Stimulated activated naive CD8-positive, alpha-beta T cell treated with anti-CD3 and anti-CD28 coated beads, Interleukin-15, Interleukin-2, amounts not matched to agents 100 ng/mL and 50 ng/mL, for 24 hours (primary cell): ENCODE measurements around the gene KIAA1671.

Source experiments
- H3K27ac Mint-ChIP-seq: one replicate; pipeline ENCODE4 v1.8.0; 2021; ENCODE audit warnings: mild to moderate bottlenecking, mixed read lengths
- H3K27me3 Mint-ChIP-seq: one replicate; pipeline ENCODE4 v1.8.0; 2021; ENCODE audit warnings: mixed read lengths
- H3K36me3 Mint-ChIP-seq: one replicate; pipeline ENCODE4 v1.8.0; 2021; ENCODE audit warnings: low read depth, mixed read lengths
- H3K4me1 Mint-ChIP-seq: one replicate; pipeline ENCODE4 v1.8.0; 2021; ENCODE audit warnings: low read depth, mixed read lengths
- H3K4me3 Mint-ChIP-seq: one replicate; pipeline ENCODE4 v1.8.0; 2021; ENCODE audit warnings: mild to moderate bottlenecking, mixed read lengths
- H3K9me3 Mint-ChIP-seq: one replicate; pipeline ENCODE4 v1.8.0; 2021; ENCODE audit warnings: mixed read lengths

Gene KIAA1671

DNA sequence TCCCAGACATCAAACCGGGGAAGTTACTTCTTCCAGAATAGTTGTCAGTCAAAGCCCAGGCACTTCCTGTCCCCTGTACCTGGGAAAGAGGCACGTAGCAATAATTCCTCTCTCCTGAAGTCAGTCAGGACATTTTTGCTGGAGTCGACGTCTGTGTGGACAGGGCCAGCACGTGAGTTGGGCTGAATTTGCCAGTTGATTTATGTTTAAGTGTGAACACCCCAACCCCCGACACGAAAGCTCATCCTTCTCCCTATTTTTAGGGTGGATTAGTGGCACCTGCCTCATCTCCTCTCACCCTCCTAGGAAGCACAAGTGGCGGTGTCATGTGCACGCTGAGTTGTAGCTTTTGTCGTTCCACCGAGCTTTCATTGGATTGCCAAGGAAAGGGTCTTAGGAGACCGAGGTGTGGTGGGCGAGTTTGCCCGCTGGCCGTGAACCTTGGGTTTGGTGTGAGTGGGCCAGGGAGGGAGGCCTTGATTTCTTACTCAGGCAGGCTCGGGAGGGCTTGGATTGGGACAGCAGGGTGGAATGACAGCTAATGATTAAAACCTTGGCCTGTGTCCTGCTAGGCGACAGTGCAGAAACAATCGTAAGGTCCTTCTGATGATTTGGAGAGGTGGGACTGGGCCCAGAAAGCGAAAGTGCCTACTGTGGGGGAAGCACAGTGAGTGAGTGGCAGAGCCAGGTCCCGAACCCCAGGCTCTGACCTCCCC is 160.2 kb downstream of the KIAA1671 start:
- Mint-ChIP-seq H3K36me3 (no peaks in the 10 kb centered on the region), H3K27me3 (no peaks in the 10 kb centered on the region), H3K4me1 (peaks cover 19% of the 10 kb centered on the region), H3K9me3 (no peaks in the 10 kb centered on the region), H3K27ac (no peak overlapping the region), H3K4me3 (peak overlapping the region; percentile 44)

DNA sequence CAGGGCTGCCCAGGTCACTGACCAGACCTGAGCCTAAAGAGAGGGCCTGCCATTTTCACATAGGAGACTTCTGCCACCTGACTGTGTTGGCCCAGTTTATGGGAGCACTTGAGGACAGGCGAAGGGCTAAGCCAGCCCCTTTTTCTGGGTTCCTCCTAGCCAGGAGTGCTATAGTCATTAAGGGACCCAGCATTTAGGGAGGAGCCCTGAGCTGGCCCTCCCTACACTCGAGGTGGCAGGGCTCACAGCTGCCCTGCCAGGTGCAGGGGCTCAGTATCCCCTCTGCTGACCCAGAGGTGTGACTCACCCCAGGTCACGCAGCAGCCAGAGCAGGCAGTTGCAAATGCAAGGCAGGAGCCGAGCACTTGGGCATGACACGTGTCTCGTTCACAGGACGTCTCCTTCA is 160.8 kb downstream of the KIAA1671 start:
- H3K36me3 Mint-ChIP-seq, result no peaks in the 10 kb centered on the region
- no peak overlapping the region for H3K4me3 Mint-ChIP-seq
- H3K9me3 Mint-ChIP-seq, result no peaks in the 10 kb centered on the region
- H3K27ac Mint-ChIP-seq, result no peak overlapping the region
- peaks cover 19% of the 10 kb centered on the region for H3K4me1 Mint-ChIP-seq
- H3K27me3 Mint-ChIP-seq, result no peaks in the 10 kb centered on the region

DNA sequence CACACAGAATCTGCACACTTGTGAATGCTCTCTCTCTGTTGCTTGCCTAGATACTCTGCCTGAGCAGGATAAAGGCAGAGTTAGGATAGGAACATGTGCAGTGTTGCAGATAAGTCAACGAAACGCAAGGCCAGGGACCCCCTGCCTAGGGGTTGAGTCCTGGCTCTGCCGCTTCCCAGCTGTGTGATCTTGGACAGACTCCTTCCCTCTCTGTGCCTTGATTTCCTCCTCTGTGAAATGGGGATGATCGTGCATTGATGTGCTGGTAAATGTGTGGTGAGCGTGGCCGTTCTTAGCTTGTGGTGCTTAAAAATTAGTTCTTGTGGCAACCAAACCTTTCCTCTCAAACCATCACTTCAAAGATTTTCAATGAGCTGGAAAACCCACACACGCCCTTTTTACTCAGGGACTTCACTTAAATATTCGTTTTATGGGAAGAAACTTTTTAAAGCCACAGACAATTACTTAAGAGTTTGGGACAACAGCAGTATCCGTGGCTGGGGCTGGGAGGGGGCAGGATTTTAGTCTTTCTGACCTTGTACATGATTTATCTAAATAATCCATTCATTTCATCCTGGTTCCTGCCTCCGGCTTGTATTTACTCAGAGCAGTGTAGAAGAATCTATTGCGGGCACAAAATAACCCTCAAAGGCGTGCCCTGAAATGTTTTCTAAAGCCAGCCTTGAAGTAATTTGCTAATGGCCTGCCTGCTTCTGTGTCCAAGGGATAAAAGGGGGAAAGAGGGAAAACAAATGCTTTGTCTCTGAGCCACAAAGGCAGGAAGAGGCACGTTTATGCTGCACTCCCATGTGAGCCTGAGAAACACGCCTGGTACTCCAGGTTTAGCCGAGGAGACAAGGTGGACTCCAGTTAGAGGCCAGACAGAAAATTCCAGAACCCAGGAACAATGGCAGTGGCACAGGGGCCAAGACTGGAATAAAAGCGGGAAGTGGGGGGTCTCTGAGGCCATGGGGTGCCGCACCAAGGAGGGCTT is 162.2 kb downstream of the KIAA1671 start:
- Mint-ChIP-seq H3K9me3 (no peaks in the 10 kb centered on the region), H3K4me3 (no peak overlapping the region), H3K4me1 (peaks cover 19% of the 10 kb centered on the region), H3K36me3 (no peaks in the 10 kb centered on the region), H3K27ac (no peak overlapping the region), H3K27me3 (no peaks in the 10 kb centered on the region)

DNA sequence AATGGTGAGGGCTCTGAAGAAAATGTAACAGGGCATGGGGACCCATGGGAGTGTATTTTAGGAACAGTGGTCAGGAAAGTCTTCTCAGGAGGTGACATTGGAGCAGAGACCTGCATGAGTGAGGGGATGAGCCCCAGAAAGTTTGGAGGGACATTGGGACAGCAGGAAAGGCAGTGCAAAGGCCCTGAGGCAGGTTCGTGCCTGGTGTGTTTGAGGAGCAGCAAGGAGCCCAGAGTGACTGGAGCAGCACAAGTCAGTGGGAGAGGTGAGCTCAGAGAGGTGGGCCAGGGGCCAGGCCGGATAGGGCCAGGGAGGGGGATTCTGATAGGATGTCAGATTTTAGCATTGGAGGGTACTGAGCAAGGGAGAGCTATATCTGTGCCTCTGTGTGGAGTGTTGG is 167.1 kb downstream of the KIAA1671 start:
- peaks cover 6% of the 10 kb centered on the region for H3K36me3 Mint-ChIP-seq
- H3K4me3 Mint-ChIP-seq, result no peak overlapping the region
- H3K4me1 Mint-ChIP-seq, result no peaks in the 10 kb centered on the region

DNA sequence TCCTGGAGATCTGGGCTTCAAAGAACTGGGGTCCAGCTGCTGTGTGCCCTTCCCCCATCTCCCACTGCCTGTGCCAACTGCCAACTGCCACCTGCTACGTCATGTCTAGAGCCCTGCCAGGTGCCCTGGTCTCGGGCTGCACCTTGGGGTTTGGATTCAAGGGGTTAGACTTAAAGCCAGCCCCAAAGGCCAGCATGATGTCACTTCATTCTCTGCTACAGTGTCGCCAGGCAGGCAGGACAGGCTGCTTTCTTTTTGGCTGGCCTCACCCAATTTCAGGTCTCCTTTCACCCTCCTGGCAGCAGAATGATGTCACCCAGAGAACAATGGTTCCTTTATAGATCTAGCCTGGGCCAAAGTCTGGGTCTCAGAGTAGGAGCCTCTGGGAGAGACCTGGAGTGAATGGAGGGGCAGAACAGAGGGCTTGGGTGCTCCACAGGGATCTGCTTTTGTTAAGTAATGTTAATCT is 167.6 kb downstream of the KIAA1671 start:
- no peak overlapping the region for H3K4me3 Mint-ChIP-seq
- H3K36me3 Mint-ChIP-seq, result peaks cover 6% of the 10 kb centered on the region
- H3K27ac Mint-ChIP-seq, result no peak overlapping the region
- H3K4me1 Mint-ChIP-seq, result no peaks in the 10 kb centered on the region
- H3K27me3 Mint-ChIP-seq, result no peaks in the 10 kb centered on the region
- H3K9me3 Mint-ChIP-seq, result peaks cover 4% of the 10 kb centered on the region

More for the DNA sequence above, 167.1 kb downstream of the KIAA1671 start:
- Mint-ChIP-seq H3K9me3 (peaks cover 4% of the 10 kb centered on the region), H3K27me3 (no peaks in the 10 kb centered on the region), H3K27ac (no peak overlapping the region)

DNA sequence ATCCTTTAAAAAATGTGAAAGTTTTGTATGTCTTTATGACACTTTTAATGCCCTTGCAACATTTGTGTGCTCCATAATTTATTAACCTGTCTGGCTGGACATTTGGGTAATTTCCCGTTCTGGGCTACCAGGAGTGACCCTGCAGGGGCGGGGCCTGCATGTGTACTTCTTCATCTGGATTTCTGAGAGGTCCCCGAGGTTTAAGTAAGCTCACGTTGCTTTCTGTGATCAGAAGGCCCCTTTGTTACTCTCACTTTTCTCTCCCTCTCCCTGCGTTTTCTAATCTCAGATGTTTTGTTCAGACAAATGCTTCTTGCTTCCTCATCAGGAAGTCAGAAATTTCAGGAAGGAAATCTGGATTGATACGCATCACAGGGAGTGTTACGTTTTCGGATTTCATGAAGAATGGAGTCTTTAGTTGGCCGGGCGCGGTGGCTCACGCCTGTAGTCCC is 168.3 kb downstream of the KIAA1671 start:
- H3K27me3 Mint-ChIP-seq, result no peaks in the 10 kb centered on the region
- no peaks in the 10 kb centered on the region for H3K4me1 Mint-ChIP-seq
- H3K36me3 Mint-ChIP-seq, result peaks cover 6% of the 10 kb centered on the region
- H3K9me3 Mint-ChIP-seq, result peaks cover 4% of the 10 kb centered on the region
- H3K4me3 Mint-ChIP-seq, result no peak overlapping the region
- no peak overlapping the region for H3K27ac Mint-ChIP-seq

DNA sequence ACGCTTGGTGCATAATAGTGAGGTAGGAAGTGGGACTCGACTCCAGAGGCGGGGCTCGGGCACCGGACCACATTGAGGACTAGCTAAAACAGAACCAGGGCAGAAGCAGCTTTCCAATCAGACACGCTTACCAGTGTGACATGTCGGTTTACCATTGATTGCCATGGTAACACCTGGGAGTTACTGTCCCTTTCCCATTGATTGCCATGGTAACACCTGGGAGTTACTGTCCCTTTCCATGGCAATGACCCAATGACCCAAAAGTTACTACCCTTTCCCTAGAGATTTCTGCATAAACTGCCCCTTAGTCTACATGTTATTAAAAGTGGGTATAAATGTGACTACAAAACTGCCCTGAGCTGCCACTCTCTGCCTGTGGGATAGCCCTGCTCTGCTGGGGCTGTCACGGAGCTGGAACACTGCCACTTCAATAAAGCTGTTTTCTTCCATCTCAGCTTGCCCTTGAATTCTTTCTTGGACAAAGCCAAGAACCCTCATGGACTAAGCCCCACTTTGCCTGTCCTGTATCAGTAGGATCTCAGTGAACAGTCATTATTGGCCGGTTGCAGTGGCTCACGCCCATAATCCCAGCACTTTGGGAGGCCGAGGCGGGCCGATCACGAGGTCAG is 169.7 kb downstream of the KIAA1671 start:
- no peak overlapping the region for H3K27ac Mint-ChIP-seq
- peaks cover 4% of the 10 kb centered on the region for H3K9me3 Mint-ChIP-seq
- no peak overlapping the region for H3K4me3 Mint-ChIP-seq
- no peaks in the 10 kb centered on the region for H3K4me1 Mint-ChIP-seq
- H3K27me3 Mint-ChIP-seq, result no peaks in the 10 kb centered on the region
- H3K36me3 Mint-ChIP-seq, result peaks cover 6% of the 10 kb centered on the region

DNA sequence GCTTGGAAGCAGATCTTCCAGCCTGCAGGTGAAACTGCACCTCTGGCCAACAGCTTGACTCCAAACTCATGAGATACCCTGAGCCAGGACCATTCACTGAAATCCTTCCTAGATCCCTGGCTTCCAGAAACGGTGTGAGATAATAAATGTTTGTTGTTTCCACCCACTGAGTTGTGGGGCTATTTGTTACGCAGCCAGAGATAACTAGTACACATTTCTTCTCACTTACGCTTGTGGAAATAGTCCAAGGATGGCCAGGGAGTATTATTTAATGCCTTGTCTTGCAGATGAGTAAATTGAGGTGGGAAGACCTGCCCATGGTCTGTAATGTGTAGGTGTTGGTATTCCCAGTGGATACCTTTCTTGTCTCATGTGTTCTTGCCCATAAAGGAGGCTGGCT is 171.2 kb downstream of the KIAA1671 start:
- no peak overlapping the region for H3K27ac Mint-ChIP-seq
- no peaks in the 10 kb centered on the region for H3K4me1 Mint-ChIP-seq
- H3K4me3 Mint-ChIP-seq, result no peak overlapping the region
- peaks cover 6% of the 10 kb centered on the region for H3K36me3 Mint-ChIP-seq
- peaks cover 4% of the 10 kb centered on the region for H3K9me3 Mint-ChIP-seq
- H3K27me3 Mint-ChIP-seq, result no peaks in the 10 kb centered on the region

DNA sequence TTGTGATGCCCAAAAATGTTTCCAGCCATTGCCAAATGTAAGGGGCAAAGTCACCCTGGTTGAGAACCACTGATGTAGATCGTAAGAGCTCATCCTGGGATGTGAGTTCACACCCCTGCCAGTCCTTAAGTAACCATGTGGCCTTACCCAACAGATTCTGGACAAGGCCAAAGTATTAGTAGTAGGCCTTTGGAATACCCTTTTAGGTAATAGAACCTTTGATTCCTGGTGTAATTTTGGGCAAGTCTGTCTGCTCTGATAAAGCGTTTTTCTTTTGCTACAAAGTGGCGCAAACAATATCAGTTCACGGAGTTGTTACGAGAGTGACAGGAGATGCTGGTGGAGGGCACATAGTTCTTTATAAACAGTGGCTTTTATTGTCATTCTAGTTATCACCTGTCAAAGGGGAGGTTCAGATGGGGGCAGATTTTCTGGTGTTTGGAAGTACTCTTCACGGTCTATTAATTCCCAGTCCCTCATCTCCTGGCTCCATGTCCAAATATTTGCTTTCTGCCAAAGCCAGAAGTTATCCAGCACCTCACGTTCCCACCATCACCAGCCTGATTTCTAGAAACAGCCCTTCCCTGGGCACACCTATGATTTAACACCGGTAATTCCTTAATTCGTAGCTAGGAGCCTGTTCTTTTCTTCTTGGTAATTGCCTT is 173.3 kb downstream of the KIAA1671 start:
- no peak overlapping the region for H3K4me3 Mint-ChIP-seq
- H3K27ac Mint-ChIP-seq, result no peak overlapping the region
- no peaks in the 10 kb centered on the region for H3K27me3 Mint-ChIP-seq
- no peaks in the 10 kb centered on the region for H3K4me1 Mint-ChIP-seq
- peaks cover 4% of the 10 kb centered on the region for H3K9me3 Mint-ChIP-seq
- peaks cover 6% of the 10 kb centered on the region for H3K36me3 Mint-ChIP-seq

DNA sequence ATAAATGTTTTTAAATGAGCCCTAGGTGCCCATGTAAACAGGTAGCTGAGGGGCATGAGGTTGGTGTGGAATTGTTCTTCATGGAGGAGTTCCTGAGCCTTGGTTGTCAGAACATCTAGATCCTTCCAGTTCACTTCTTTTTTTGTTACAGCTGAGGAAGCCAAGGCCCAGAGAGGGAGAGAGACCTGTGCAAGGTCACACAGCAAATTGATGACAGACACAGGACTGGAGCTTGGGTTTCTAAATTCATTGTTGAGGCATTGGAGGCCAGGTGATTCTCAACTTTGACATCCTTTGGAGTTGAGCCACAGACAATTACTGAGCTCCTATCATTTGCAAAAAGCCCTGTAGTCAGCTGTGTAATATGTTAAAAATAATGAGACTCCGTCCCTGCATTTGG is 174.0 kb downstream of the KIAA1671 start:
- peaks cover 6% of the 10 kb centered on the region for H3K36me3 Mint-ChIP-seq
- H3K4me1 Mint-ChIP-seq, result no peaks in the 10 kb centered on the region
- no peak overlapping the region for H3K4me3 Mint-ChIP-seq
- H3K9me3 Mint-ChIP-seq, result peaks cover 4% of the 10 kb centered on the region
- H3K27ac Mint-ChIP-seq, result no peak overlapping the region
- no peaks in the 10 kb centered on the region for H3K27me3 Mint-ChIP-seq

DNA sequence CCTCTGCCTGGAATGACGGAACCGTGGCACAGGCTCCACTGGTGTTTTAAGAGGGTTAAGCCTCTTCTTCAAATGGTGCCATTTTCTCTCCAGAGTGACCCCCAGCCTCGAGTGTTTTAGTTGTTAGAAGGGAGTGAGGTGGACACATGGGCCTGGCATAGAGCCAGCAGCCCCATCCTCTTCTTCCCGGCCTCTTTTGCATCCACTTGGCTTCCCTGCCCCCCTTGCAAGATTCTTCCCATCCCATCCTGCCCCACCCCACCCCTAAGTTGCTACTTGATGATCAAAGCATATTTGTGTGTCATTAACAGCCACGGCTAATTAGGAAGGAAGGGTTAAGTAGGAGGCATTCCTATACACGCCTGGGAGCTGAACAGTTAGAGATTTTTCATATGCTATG is 174.8 kb downstream of the KIAA1671 start:
- peaks cover 6% of the 10 kb centered on the region for H3K36me3 Mint-ChIP-seq
- H3K27me3 Mint-ChIP-seq, result no peaks in the 10 kb centered on the region
- H3K27ac Mint-ChIP-seq, result no peak overlapping the region
- no peaks in the 10 kb centered on the region for H3K4me1 Mint-ChIP-seq
- H3K9me3 Mint-ChIP-seq, result peaks cover 4% of the 10 kb centered on the region
- no peak overlapping the region for H3K4me3 Mint-ChIP-seq

DNA sequence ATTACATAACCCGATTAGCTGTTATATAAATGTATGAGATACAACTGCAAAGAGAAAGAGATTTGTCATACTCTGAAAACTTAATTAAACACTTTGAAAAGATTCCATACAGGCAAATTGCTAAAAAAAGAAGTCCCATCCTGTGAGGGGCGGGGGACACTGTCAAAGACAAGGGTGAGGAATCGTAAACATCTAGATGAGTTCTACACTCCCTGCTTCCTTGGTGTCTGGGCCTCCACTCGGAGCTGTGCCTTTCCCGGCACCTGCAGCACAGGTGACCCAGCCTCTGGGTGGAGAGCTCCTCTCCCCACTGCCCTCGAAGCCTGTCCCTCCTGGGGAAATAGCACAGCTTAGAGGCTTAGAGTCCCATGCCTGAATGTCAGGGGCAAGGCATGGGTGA is 177.9 kb downstream of the KIAA1671 start:
- Mint-ChIP-seq H3K9me3 (no peaks in the 10 kb centered on the region), H3K4me3 (no peak overlapping the region), H3K4me1 (no peaks in the 10 kb centered on the region), H3K27ac (no peak overlapping the region), H3K27me3 (no peaks in the 10 kb centered on the region), H3K36me3 (no peaks in the 10 kb centered on the region)

DNA sequence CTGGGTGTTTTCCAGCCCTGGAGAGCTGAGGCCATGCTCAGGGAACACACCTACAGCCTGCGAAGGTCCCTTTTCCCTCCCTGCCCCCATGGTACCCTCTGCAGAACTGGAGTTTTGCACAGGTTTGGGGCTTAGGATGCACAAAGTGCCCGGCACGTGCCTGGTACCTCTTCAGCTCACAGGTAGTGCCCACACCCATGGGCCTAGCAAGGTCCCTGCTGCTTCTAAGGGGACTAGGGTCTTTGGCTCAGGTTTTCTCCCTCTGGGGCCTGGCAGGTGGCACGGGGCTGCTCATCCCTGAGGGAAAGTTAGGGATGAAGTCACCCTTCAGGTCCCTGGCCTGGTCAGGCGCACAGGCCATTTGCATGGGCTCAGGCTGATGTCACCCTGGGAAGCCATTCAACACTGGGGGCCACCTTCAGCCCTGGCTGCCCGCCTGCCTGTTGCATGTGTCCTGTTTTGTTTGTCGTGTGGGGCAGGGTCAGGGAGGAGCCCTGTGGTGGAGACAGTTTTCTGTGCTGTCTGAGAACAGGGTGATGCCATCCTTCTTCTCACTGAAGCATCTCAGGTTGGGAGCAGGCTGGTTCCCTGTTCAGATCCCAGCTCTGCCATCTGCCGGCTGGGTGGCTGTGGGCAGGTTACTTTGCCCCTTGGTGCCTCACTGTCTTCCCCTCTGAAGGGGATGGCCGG is 178.8 kb downstream of the KIAA1671 start:
- no peak overlapping the region for H3K27ac Mint-ChIP-seq
- H3K9me3 Mint-ChIP-seq, result no peaks in the 10 kb centered on the region
- no peak overlapping the region for H3K4me3 Mint-ChIP-seq
- H3K27me3 Mint-ChIP-seq, result no peaks in the 10 kb centered on the region
- H3K36me3 Mint-ChIP-seq, result no peaks in the 10 kb centered on the region
- H3K4me1 Mint-ChIP-seq, result no peaks in the 10 kb centered on the region

DNA sequence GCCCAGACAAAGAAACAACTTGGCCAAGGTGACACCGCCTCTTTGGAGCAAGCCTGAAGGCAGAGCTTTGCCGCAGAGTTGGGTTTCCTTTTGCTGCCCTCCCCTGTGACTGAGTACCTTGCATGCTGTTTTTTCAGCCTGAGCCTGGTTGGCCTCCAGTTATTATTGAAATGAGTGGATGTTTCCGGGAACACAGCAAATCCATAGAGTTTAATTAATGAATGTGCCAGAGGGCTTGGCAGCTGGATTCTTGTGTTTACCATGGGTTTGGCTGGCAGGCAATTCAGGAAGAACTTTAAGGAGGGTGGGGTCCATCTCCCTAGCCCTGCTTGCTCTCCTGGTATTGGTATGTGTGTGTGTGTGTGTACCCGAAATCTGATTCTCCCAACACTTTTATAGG is 181.5 kb downstream of the KIAA1671 start:
- H3K9me3 Mint-ChIP-seq, result no peaks in the 10 kb centered on the region
- H3K4me1 Mint-ChIP-seq, result no peaks in the 10 kb centered on the region
- H3K27me3 Mint-ChIP-seq, result no peaks in the 10 kb centered on the region
- no peaks in the 10 kb centered on the region for H3K36me3 Mint-ChIP-seq
- H3K27ac Mint-ChIP-seq, result no peak overlapping the region
- H3K4me3 Mint-ChIP-seq, result no peak overlapping the region
